ENCODE measurements around the gene HSPA4L.
A peak's percentile ranks its signal among the peaks of the same experiment; 100 is the strongest.

The HSPA4L gene

DNA sequence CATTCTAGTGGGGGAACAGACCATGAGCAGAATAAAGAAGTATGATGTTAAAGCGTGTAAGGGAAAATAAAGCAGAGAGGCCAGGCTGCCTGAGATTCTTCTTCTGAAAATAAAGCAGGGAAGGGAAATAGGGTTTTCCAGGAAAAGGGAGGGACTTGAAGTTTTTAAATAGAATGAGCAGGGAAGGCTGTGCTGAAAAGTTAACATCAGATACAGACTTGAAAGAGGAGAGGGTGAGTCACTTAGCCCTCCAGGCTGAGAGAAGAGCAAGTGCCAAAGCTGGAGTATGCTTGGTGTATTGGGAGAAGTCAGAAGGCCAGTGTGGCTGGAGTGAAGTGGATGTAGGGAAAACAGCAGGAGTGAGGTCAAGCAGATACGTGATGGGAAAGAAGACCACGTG is 88.6 kb downstream of the HSPA4L start:
- DNase-seq: no peak

DNA sequence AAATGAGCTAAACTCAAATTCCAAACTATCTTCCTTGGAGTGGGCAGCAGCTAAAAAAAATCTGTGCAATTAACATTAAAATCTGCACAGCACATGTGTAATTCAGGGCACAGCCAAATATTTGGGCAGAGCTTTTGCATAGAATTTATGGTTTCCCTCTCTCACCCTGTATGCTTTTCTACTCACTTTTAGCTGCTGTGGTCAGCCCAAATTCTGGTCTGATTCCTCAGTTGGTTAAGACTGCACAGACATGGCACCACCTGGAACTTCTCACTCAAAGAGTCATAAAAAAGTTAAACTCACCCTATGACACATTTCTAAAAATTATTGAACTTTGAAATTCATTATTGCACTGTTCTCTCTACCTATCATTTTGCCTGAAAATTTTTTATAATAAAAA is 93.7 kb downstream of the HSPA4L start:
- no peak for DNase-seq

- peak; percentile 91 for DNase-seq
These were observed 98.8 kb downstream of the HSPA4L start, which contains the start of gene PLK4 for GRCh38 chr4:127880763-127881562. PLK4 (plus strand) TSS chr4:127880893; CDS start chr4:127881135, 242 bp downstream.

DNA sequence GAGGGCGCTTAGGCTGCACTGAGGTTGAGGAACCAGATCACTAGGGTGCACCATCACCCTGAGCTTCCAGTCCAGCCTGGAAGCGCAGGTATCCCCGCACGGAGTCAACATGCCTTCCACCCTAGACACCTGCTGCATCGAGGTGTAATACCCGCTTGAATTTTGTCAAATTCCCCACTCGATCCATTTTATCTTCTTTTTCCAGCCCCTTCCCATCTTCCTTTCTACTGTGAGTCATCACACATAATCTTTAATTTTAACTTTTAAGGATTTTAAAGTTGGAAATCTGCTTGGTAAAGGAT is 99.4 kb downstream of the HSPA4L start:
- no peak for DNase-seq

- no peak for DNase-seq
These were observed 106.4 kb downstream of the HSPA4L start for GRCh38 chr4:127888559-127888958.

GRCh38 chr4:127889903-127890302 is 107.8 kb downstream of the HSPA4L start:
- no peak for DNase-seq

Data from NCI-H2227 treated with DMSO at 0.1 percent for 48 hours (cell line).